ENCODE results near the gene RBM15.

The RBM15 gene

DNA sequence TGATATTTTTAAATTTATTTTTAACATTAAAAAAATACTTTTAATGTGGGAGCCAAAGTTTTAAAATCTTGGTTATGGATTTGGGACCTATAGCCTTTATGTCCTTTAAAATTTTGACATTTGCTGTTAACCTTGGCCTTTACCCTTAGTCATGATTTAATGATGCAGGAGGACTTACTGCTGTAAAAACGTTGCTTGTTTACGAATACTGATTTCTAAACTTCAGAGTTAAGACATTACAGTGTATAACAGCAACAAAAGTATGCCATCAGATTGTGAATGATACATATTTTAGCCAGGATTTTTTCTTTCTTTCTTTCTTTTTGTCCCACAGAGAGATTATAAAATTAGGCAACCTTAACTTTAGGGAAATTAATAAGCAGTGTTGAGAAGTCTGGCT lies 8.9 kb downstream of the RBM15 start:
- no peak for DNase-seq (ENCODE audit: low spot score)

DNA sequence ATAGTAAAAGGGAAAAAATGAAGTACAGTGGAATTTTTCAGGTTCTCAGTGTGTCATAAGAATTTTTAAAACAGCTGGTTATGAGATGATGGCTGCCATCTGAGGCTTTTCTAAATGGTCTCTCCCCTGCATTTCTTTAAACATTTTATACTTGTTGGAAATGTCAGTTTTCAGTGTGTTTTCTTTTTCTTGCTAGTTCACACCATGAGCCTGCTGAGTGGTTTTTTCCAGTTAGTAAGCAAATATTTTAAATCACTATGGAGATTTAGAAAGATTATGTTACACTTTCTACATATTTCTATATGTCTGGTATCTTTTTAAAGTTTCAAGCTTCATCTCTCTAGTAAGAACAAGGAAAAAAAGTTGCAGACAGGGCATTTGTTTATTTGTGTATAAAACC lies 9.6 kb downstream of the RBM15 start:
- no peak for DNase-seq (ENCODE audit: low spot score)

DNA sequence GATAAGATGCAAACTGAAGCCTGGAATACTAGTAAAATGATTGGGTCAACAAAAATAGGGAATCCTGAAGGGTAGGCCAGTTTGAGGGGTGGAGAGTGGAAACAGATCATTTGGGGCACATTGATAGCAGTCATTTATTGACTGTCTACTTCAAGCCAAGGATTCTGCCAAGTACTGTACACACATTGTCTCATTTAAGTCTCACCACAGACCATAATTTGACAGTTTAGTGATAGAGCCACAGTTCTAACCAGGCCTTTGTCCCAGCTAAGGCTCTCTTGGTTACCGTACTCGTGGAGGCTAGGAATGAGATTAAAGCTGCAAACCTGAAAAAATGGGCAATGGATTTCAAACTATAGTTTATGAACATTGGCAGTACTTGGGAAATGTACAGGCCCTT lies 11.2 kb downstream of the RBM15 start:
- no peak for DNase-seq (ENCODE audit: low spot score)

DNA sequence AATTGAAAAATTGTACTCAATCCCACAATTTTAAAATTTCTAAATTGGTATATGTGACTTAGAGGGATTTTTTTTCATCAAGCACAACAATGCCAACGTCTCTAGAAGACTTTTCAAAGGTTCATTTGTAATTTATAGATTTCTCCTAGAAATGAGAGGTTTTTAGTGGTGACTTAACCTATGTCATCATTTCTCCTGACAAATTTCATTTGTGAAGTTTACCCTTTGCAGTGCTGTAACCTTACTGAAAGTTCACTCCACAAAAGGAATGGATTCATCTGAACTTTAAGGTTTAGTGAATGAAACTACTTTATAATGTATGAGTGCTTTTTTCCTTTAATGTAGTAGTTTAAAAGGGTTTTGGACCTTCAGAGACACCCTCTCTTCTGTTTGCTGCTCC lies 16.1 kb downstream of the RBM15 start:
- DNase-seq (ENCODE audit: low spot score), result no peak

DNA sequence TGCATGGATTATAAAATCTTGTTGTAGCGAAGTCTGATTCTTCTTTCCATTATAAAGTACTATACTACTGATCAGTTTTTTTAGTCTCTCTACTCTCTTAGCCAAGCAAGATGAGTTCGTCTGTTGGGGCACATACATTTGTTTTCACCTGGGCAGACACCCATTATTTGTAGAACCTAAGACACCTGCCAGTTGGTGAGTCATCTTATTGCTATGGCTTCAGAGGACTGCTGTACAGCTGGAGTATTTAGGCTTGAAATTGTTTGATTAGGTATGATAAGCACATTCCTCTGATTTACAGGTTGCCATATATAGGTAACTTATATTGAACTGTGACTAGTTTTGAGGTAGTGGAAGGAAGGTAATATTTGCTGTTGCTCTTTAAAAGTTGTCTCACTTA lies 17.2 kb downstream of the RBM15 start:
- no peak for DNase-seq (ENCODE audit: low spot score)

DNA sequence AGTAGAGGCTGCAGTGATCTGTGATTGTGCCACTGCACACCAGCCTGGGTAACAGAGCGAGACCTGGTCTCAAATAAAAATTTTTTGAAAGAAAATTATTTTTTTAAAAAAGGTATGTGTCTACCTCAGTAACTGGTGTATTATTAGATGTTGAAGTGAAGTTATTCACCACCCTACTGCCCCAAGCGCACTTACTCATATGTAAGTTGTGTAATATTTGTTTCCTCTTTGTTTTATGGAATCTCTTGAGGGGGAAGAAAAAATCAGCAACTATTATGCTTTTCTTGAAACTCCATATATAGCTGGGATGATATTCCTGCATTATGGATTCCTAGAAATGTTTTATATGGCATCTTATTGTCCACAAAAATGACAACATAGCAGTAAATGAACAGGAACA lies 21.3 kb downstream of the RBM15 start:
- no peak for DNase-seq (ENCODE audit: low spot score)

DNA sequence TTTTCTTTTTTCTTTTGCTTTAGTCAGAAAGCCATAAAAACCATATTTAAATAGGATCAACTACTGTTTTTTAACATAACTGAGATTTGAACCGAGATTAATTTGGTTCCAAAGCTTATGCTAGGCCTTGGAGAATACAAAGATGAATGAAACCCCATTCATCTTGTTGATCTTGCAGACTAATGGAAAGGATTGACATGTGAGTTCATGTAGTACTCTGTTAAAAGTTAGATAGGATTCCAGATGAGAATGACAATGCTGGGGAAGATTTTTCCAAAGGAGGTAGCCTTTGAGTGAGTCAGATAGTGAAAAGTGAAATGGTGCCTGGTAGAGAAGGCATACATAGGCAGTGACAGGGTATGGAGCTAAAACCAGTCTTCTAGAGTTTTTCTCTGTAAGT lies 22.7 kb downstream of the RBM15 start:
- no peak for DNase-seq (ENCODE audit: low spot score)

DNA sequence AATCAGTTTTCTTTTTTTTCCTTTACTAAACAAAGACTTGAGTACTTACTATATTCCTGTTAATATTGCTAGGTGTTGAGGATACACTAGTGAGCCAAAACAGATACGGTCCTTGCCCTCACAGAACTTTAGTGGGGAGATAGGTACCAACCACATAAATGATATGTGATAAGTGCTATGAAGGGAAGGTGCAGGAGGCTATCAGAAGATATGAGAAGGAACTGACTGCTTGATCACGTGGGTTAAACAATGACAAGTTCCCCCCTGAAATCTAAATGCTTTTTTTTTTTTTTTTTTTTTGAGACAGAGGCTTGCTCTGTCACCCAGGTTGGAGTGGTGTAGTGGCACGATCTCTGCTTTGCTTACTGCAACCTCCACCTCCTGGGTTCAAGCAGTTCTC lies 25.0 kb downstream of the RBM15 start:
- DNase-seq (ENCODE audit: low spot score), result no peak

DNA sequence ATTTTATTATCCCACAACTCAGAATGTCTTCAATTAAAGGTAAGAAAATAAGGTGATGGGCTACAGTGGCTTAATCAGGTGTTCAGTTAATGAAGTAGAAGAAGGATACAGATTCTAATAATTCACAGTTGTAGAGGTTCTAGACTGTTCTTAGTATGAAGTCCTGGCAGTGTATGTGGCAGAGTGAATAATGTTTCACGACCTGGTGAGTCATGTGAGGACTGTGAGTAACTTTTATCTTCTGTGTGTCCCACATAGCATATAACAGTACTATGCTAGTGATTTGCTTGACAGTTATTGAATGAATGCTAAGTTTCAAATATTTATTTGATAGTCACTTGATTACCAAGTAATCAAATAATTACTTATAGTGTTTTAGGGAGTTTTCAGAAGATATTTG lies 31.6 kb downstream of the RBM15 start:
- DNase-seq (ENCODE audit: low spot score), result peak; percentile 77

DNA sequence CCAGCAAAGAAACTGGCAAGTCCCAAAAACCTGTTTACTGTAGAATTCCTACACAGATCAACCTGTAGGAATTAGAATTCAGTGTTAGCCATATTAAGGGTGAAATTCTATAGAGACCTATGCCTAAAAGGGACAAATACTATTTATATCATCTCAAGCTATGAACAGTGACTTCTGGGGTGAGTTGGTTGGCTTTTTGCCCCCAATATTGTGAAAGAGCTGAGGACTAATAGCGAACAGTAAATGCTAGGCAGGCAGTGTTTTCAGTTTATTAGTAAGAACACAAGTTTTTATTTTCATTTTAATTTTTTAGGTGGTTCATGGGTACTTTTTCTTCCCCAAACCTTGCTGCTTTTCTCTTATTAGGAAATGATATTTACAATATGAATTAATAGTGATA lies 36.3 kb downstream of the RBM15 start:
- DNase-seq (ENCODE audit: low spot score), result no peak

DNA sequence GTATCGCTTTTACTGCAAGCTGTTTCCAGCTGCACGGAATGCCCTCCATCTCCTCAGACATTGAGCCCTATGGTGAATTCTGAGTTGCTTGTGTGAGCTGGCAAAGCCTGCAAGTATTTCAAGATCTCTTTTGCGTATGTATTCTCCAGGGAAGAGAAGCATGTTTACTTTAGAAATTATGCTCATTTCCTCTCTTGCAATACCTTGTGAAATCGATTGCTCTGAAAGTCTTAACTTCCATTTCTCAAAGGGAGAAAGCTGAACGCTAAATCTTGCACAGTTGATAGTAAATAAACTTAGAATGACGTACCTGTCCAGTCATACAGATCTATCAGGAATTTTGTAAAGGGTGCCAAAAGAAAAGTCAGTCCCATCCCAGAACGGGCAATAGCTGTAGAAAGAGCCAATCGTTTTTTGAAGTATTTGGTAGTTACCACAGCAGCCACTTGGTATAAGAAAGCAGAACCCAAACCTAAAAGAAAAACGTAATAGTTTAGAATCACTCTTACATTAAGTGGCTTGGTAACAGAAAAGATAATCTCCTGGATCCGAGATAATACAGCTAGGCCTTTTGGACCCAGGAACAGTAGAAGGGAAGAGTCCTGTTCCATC lies 41.6 kb downstream of the RBM15 start:
- DNase-seq (ENCODE audit: low spot score), result no peak

DNA sequence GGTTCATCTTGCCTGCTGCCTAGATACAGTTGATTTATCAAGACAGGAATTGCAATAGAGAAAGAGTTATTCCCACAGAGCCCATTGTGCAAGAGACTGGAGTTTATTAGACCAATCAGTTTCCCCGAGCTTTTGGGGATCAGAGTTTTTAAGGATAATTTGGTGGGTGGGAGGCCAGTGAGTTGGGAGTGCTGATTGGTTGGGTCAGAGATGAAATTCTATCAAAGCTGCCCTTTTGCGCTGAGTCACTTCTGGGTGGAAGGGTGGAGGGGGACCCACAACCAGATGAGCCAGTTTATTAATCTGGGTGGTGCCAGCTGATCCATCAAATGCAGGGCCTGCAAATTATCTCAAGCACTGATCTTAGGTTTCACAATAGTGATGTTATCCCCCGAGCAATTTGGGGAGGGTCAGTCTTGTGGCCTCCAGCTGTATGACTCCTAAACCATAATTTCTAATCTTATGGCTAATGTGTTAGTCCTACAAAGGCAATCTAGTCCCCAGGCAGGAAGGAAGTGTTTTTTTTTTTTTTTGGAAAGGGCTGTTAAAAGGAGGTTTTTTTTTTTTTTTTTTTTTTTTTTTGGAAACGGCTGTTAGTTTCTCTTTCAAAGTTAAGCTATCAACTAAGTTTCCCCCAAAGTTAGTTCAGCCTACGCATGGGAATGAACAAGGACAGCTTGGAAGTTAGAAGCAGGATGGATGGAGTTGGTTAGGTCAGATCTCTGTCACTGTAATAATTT lies 44.2 kb downstream of the RBM15 start:
- DNase-seq (ENCODE audit: low spot score), result no peak

DNA sequence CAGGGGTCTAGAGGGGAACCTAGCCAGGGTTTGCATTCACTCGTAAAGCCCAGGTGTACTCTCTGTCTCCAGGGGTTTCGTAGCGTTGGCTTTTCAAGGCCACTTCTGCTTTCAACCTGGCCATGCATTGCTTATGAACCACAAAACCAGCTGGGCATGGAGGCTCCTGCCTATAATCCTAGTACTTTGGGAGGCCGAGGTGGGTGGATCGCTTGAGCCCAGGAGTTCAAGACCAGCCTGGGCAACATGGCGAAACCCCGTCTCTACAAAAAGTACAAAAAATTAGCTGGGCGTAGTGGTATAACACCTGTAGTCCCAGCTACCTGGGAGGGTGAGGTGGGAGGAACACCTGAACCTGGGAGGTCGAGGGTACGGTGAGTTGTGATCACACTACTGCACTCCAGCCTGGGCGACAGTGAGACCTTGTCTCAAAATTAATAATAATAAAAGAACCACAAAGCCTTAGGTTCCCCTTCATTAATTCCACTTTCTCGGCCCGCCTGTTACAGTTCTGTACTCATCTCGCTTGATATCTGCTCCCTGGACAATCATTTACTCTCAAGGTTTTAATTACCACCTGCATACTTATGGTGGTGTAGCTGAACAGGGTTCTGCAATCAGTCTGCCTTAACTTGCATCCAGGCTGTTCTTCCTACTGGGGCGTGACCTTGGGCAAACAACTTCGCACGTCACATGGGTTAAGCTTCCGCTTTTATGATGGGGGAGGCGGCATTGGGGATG lies 45.6 kb downstream of the RBM15 start:
- DNase-seq (ENCODE audit: low spot score), result no peak

DNA sequence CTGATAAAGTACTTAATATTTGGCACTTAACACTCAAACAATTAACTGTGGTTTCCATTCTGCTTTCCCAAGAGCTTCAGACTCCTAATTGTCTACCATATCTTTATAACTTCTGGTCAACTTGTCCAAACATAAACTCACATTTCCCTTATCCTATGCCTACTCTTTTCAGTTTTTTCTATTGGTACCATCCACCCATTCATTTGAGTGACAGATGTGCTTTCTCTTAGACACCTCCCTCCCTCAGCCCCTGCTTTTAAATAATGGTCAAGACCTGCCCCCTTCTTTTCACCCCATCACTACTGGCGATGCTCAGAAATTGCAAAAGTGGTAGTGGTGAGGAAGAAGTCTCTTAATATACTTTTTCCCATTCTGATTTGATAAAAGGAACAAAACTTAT lies 46.2 kb downstream of the RBM15 start:
- no peak for DNase-seq (ENCODE audit: low spot score)

DNA sequence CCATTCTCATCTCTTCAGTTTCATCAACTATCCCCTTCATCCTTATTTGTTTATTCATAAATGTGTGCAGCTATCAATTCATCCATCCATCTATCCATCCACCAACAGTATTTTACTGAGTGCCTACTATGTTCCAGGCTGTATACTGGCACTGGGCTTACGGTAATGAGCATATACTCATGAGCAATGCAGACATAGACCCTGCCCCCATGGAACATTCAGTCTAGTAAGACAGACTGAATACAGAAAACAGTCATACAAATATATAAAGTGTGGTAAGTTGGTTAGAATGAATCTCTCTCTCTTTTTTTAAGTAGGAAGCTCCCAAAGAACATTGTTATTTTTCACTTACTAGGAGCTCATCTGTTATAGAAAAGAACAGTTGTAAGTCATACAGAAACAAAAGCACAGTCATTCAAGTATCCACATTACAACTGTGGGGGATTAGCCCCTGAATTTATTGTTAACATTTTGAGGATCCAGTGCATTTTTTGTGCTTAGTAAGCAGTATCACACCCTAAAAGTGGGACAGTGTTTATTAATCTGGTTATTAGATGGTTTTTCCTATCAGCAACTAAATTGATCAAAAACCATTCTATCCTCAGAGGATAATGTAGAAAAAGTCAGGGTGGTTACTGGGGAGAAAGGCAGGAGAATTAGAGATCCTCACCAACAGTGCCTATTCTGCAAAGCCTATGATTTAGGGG lies 48.0 kb downstream of the RBM15 start:
- DNase-seq (ENCODE audit: low spot score), result no peak

DNA sequence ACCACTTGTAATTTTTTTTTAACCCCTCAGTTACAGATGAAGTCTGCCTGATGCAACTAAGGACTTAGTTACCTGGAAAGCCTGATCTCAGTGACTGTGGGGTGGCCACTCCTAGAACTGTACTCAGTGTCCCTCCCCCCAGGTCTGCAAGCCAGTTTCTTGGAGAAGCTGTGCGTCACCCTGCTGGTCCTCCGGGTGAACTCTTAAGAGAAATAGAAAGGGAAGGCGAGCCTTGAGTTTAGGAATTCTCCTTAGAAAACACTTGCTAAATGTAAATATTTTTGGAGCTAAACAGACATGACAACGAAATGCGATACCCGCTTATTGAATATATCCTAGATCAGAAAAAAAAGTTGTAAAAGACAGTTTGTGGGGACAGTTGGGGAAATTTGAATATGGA lies 50.9 kb downstream of the RBM15 start:
- no peak for DNase-seq (ENCODE audit: low spot score)

DNA sequence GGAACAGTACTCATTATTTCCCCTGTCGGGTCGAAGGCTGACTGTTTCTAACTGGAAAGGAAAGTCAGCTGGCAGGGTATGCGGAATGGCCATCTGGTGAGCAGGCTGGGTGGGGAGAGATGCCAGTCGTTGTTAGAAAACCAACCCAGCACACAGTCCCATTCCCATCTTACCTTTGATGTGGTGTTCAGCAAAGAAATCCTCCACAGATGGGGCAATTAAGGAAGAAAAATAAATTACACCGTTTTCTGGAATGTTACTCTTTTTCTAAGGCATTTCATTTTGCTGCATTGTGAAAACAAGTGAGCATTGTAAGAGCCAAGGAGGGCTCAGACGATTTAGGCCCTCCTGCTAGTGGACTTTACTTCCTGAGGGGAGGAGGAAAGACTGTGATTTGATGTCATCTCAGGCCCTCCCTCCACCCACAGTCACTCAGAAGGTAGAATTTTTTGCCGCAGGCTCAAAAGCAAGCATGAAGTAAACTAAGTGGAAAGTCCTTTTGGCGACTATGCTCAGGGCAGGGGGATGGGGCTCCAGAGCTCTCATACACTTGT lies 51.6 kb downstream of the RBM15 start, which contains the start of gene SLC16A4:
Gene SLC16A4, minus strand, starts transcription at position 335 of the 554 bp plus-strand sequence. CDS start 1,703 bp downstream, outside the sequence.
- DNase-seq (ENCODE audit: low spot score), result no peak

DNA sequence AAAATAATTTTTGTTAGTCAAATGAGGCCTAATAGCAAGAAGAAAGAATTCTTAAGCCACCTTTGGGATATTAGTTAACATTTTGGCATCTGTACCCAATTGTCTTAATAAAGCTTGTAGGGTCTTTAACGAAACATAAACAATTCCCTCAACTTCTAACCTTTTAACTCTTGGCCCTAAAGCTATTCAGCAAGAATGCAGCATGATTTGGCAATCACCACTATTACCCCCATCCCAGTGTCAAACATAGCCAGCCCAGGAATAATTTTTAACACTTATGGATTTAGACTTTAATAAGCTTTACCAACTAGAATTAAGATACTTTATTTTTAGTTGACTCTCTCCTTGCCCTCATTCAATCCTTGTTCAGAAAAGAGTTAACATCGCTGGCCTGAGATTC lies 54.1 kb downstream of the RBM15 start:
- no peak for DNase-seq (ENCODE audit: low spot score)

DNA sequence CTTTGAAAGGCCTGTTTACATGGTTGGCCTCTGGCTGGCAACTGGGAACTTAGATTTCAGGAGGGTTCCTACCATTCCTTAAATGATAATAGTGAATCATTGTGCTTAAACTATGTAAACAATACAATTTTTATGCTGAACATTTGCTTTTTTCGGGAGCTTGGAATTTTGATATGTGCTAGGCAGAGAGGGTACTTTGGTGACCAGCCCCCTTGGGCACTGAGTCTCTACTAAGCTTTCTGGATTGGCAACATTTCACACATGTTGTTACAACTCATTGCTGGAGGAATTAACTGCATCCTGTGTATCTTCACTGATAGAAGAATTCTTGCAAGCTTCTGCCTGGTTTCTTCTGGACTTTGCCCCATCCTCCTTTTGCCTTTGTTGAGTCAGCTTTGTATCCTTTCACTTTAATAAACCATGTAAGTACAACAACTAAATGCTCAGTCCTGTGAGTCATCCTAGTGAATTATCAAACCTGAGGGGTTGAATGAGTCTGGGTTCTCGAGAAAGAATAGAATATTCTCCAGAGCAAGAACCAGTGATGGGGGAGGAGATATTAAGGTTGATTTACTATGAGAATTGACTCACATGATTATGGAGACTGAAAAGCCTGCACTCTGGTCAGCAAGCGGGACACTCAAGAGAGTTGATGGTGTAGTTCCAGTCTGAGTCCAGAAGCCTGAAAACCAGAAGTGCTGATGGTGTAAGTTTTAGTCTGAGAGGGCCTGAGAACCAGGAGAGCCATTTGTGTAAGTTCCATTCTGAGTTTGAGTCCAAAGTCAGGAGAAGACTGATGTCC lies 54.7 kb downstream of the RBM15 start:
- DNase-seq (ENCODE audit: low spot score), result peak; percentile 68

DNA sequence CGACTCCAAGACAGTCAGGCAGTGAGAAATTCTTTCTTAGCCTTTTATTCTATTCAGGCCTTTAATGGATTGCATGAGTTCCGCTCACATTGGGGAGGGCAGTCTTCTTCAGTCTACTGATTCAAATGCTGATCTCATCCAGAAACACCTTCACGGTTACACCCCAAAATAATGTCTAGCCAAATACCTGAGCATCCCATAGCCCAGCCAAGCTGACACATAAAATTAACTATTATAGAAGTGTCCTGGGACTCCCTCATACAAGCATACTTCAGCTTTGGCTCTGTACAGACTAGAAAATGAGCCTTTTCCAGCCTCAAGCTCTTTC lies 55.3 kb downstream of the RBM15 start:
- DNase-seq (ENCODE audit: low spot score), result no peak

Data from RKO (cell line).